H9 (cell line): ENCODE data around the gene TTC13. TPM values are rescaled to one million over a fixed set of nuclear protein-coding genes. Genes with fewer than 3 reads are reported as not detected.

Source experiments
- DNase-seq: peaks from one replicate; pipeline ENCODE4 v3.0.0-alpha.2; 2017
- H2AFZ ChIP-seq: one replicate; pipeline ENCODE4 v1.6.1; 2013; ENCODE audit warnings: mild to moderate bottlenecking, low read length, control low read depth, moderate library complexity
- H2AK5ac ChIP-seq: 2 replicates; pipeline ENCODE4 v1.6.1; 2013; ENCODE audit warnings: low read length, control low read depth, mixed read lengths; ENCODE audit not compliant: insufficient read length
- H2BK120ac ChIP-seq: one replicate; pipeline ENCODE4 v1.6.1; 2013; ENCODE audit warnings: low read depth, mild to moderate bottlenecking, low read length, control low read depth, inconsistent platforms; ENCODE audit not compliant: poor library complexity, severe bottlenecking
- H2BK12ac ChIP-seq: 2 replicates; pipeline ENCODE4 v1.6.1; 2013; ENCODE audit warnings: low read length, control low read depth, mixed read lengths, low read depth; ENCODE audit not compliant: insufficient read length
- H2BK15ac ChIP-seq: 2 replicates; pipeline ENCODE4 v1.6.1; 2013; ENCODE audit warnings: low read depth, low read length, control low read depth
- H2BK20ac ChIP-seq: one replicate; pipeline ENCODE4 v1.6.1; 2013; ENCODE audit warnings: low read depth, mild to moderate bottlenecking, low read length, control low read depth, inconsistent platforms; ENCODE audit not compliant: poor library complexity, severe bottlenecking
- H2BK5ac ChIP-seq: 2 replicates; pipeline ENCODE4 v1.6.1; 2013; ENCODE audit warnings: low read length, control low read depth, mixed read lengths; ENCODE audit not compliant: insufficient read length
- H3K14ac ChIP-seq: 2 replicates; pipeline ENCODE4 v1.6.1; 2013; ENCODE audit warnings: low read length, control low read depth; ENCODE audit not compliant: insufficient read depth
- H3K18ac ChIP-seq: 2 replicates; pipeline ENCODE4 v1.6.1; 2013; ENCODE audit warnings: low read depth, mild to moderate bottlenecking, mixed read lengths, low read length, control low read depth; ENCODE audit not compliant: insufficient read length
- H3K23ac ChIP-seq: 2 replicates; pipeline ENCODE4 v1.6.1; 2013; ENCODE audit warnings: low read length, control low read depth, mixed read lengths, low read depth; ENCODE audit not compliant: insufficient read length
- H3K23me2 ChIP-seq: 2 replicates; pipeline ENCODE4 v1.6.1; 2013; ENCODE audit warnings: low read depth, mild to moderate bottlenecking, mixed read lengths, low read length, control low read depth; ENCODE audit not compliant: insufficient read length, poor library complexity, severe bottlenecking
- H3K27ac ChIP-seq: 2 replicates; pipeline ENCODE4 v1.5.1; 2013; ENCODE audit warnings: low read length, control low read depth, mixed read lengths, low read depth; ENCODE audit not compliant: insufficient read length
- H3K27me3 ChIP-seq: 2 replicates; pipeline ENCODE4 v1.6.1; 2013; ENCODE audit warnings: low read length, control low read depth, inconsistent platforms; ENCODE audit not compliant: insufficient read depth
- H3K4ac ChIP-seq: 2 replicates; pipeline ENCODE4 v1.6.1; 2013; ENCODE audit warnings: low read depth, mild to moderate bottlenecking, control low read depth, inconsistent platforms, low read length, moderate library complexity
- H3K4me1 ChIP-seq: 2 replicates; pipeline ENCODE4 v1.6.1; 2013; ENCODE audit warnings: low read length, control low read depth, inconsistent platforms; ENCODE audit not compliant: insufficient read depth
- H3K4me2 ChIP-seq: 2 replicates; pipeline ENCODE4 v1.6.1; 2013; ENCODE audit warnings: low read length, control low read depth, mixed read lengths; ENCODE audit not compliant: insufficient read length, insufficient read depth
- H3K56ac ChIP-seq: 2 replicates; pipeline ENCODE4 v1.6.1; 2013; ENCODE audit warnings: low read depth, mild to moderate bottlenecking, mixed read lengths, low read length, control low read depth; ENCODE audit not compliant: insufficient read length
- H3K79me1 ChIP-seq: 2 replicates; pipeline ENCODE4 v1.6.1; 2013; ENCODE audit warnings: low read depth, mild to moderate bottlenecking, moderate library complexity, low read length, control low read depth, inconsistent platforms; ENCODE audit not compliant: insufficient read depth, poor library complexity, severe bottlenecking
- H3K79me2 ChIP-seq: 2 replicates; pipeline ENCODE4 v1.6.1; 2013; ENCODE audit warnings: low read length, control low read depth, inconsistent platforms; ENCODE audit not compliant: insufficient read depth
- H3K9ac ChIP-seq: 2 replicates; pipeline ENCODE4 v1.6.1; 2013; ENCODE audit warnings: low read length, control low read depth, mixed read lengths; ENCODE audit not compliant: insufficient read length; ENCODE audit errors: extremely low read depth
- H3K9me3 ChIP-seq: one replicate; pipeline ENCODE4 v1.6.1; 2013; ENCODE audit warnings: low read depth, low read length, inconsistent platforms; ENCODE audit not compliant: control insufficient read depth
- H3T11ph ChIP-seq: one replicate; pipeline ENCODE4 v1.6.1; 2013; ENCODE audit warnings: mild to moderate bottlenecking, low read length, control low read depth, inconsistent platforms
- H4K20me1 ChIP-seq: one replicate; pipeline ENCODE4 v1.6.1; 2013; ENCODE audit not compliant: control insufficient read depth, insufficient read length, insufficient read depth
- H4K5ac ChIP-seq: 2 replicates; pipeline ENCODE4 v1.6.1; 2013; ENCODE audit warnings: low read depth, mild to moderate bottlenecking, mixed read lengths, low read length, control low read depth; ENCODE audit not compliant: insufficient read length
- H4K8ac ChIP-seq: replicated peaks from 2 replicates; pipeline ENCODE4 v1.6.1; 2013; ENCODE audit warnings: low read length, control low read depth, mixed read lengths, low read depth; ENCODE audit not compliant: insufficient read length
- H4K91ac ChIP-seq: 2 replicates; pipeline ENCODE4 v1.6.1; 2013; ENCODE audit warnings: low read depth, mild to moderate bottlenecking, moderate library complexity, mixed read lengths, low read length, control low read depth; ENCODE audit not compliant: insufficient read length
- H3K27ac Mint-ChIP-seq, 3 experiments: 2 replicates in 2 of 3; 3 replicates in 1 of 3; pipeline ENCODE4 v1.8.0; 2020 to 2021; ENCODE audit warnings: mixed read lengths in 3 of 3, mild to moderate bottlenecking in 1 of 3, moderate library complexity in 1 of 3
- H3K27me3 Mint-ChIP-seq: 2 replicates; pipeline ENCODE4 v1.8.0; 2021; ENCODE audit warnings: low read depth, mild to moderate bottlenecking, moderate library complexity, mixed read lengths
- H3K36me3 Mint-ChIP-seq, 3 experiments: 2 replicates in 2 of 3; 3 replicates in 1 of 3; pipeline ENCODE4 v1.8.0; 2020 to 2021; ENCODE audit warnings: low read depth in 3 of 3, mixed read lengths in 3 of 3; ENCODE audit not compliant: insufficient read depth in 1 of 3
- H3K4me1 Mint-ChIP-seq, 2 experiments: 2 replicates each; pipeline ENCODE4 v1.8.0; 2020; ENCODE audit warnings: mixed read lengths in 2 of 2
- H3K4me3 Mint-ChIP-seq, 2 experiments: 2 replicates in 1 of 2; 3 replicates in 1 of 2; pipeline ENCODE4 v1.8.0; 2020 to 2021; ENCODE audit warnings: mild to moderate bottlenecking in 2 of 2, mixed read lengths in 2 of 2, moderate library complexity in 1 of 2
- H3K9me3 Mint-ChIP-seq, 2 experiments: 2 replicates in 1 of 2; 3 replicates in 1 of 2; pipeline ENCODE4 v1.8.0; 2020; ENCODE audit warnings: mild to moderate bottlenecking in 2 of 2, mixed read lengths in 2 of 2, moderate library complexity in 1 of 2
- WGBS: extraction: QIAGEN DNeasy Blood & Tissue Kit; methylation state at CpG from one replicate; pipeline ENCODE4 v1.1.7; 2013; ENCODE audit warnings: missing lambda C conversion rate, low lambda C conversion rate, mixed read lengths; ENCODE audit not compliant: insufficient read length; ENCODE audit errors: extremely low coverage; 5-methylcytosine and 5-hydroxymethylcytosine counted together
- total RNA-seq: library from RNA; stranded (reverse); gene quantifications from 2 replicates; pipeline ENCODE4 v1.2.1, GENCODE V29; 2021
- TF ChIP-seq, protein P1 (sequence below): fragments of 200-600 bp; sonication (generic); conservative IDR thresholded peaks from 3 replicates; pipeline ENCODE4 v1.8.0; 2021; ENCODE audit warnings: antibody characterized with exemption, mild to moderate bottlenecking

TTC13 gene
- total RNA-seq, 1 experiment from 2014 or later: 7.6 TPM

DNA sequence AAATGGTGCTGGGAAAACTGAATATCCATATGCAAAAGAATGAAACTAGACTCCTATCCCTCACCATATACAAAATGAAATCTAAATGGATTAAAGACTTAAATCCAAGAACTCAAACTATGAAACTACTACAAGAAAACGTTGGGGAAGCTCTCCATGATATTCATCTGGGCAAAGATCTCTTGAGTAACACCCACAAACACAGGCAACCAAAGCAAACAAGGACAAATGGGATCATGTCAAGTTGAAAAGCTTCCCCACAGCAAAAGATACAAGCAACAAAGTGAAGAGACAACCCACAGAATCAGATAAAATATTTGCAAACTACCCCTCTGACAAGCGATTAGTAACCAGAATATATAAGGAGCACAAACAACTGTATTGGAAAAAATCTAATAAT, 13.8 kb downstream of the TTC13 start:
- Histone ChIP-seq H2BK5ac (no peak overlapping the region), H3K9me3 (no peaks in the 10 kb centered on the region), H3K79me1 (no peaks in the 10 kb centered on the region), H2AFZ (no peak overlapping the region), H2BK12ac (no peak overlapping the region), H3T11ph (no peak overlapping the region), H2BK15ac (no peak overlapping the region), H2BK120ac (no peak overlapping the region), H4K5ac (no peak overlapping the region), H3K18ac (no peak overlapping the region), H3K9ac (no peak overlapping the region), H3K14ac (no peak overlapping the region), H3K4me2 (no peak overlapping the region), H4K91ac (no peak overlapping the region), H3K23me2 (no peaks in the 10 kb centered on the region), H3K4ac (no peak overlapping the region), H3K27ac (no peak overlapping the region), H3K27me3 (no peaks in the 10 kb centered on the region), H3K23ac (no peak overlapping the region), H3K79me2 (no peaks in the 10 kb centered on the region), H4K8ac (no peak overlapping the region), H2BK20ac (no peak overlapping the region), H3K4me1 (no peaks in the 10 kb centered on the region), H3K56ac (no peak overlapping the region), H4K20me1 (no peaks in the 10 kb centered on the region), H2AK5ac (no peak overlapping the region)
- no CpG with 5 or more reads among the region's 2 CpGs for WGBS
- Mint-ChIP-seq H3K4me1 (no peaks in the 10 kb centered on the region), H3K9me3 (no peaks in the 10 kb centered on the region), H3K36me3 (no peaks in the 10 kb centered on the region), H3K27ac (no peak overlapping the region), H3K4me3 (no peak overlapping the region), H3K27me3 (peaks cover 34% of the 10 kb centered on the region)
- TF ChIP-seq, protein P1, sequence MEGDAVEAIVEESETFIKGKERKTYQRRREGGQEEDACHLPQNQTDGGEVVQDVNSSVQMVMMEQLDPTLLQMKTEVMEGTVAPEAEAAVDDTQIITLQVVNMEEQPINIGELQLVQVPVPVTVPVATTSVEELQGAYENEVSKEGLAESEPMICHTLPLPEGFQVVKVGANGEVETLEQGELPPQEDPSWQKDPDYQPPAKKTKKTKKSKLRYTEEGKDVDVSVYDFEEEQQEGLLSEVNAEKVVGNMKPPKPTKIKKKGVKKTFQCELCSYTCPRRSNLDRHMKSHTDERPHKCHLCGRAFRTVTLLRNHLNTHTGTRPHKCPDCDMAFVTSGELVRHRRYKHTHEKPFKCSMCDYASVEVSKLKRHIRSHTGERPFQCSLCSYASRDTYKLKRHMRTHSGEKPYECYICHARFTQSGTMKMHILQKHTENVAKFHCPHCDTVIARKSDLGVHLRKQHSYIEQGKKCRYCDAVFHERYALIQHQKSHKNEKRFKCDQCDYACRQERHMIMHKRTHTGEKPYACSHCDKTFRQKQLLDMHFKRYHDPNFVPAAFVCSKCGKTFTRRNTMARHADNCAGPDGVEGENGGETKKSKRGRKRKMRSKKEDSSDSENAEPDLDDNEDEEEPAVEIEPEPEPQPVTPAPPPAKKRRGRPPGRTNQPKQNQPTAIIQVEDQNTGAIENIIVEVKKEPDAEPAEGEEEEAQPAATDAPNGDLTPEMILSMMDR: no peak
- no peak for DNase-seq
